PFSK-1 (cell line): ENCODE data around the gene ADGRG4.

Experiments used
- FOXP2 ChIP-seq: optimal IDR thresholded peaks from 2 replicates; pipeline ENCODE3; 2011; ENCODE audit warnings: borderline replicate concordance, control low read depth, inconsistent platforms; ENCODE audit not compliant: insufficient read depth; ENCODE audit errors: extremely low read length, extremely low read depth
- POLR2AphosphoS5 ChIP-seq: IDR thresholded peaks from 2 replicates; pipeline ENCODE4 v1.6.1; 2012; ENCODE audit warnings: low read depth, mild to moderate bottlenecking, control low read depth, low read length, moderate library complexity
- SIN3A ChIP-seq: IDR thresholded peaks from 2 replicates; pipeline ENCODE4 v1.6.1; 2012; ENCODE audit warnings: mild to moderate bottlenecking, low read length, moderate library complexity, borderline replicate concordance; ENCODE audit not compliant: insufficient read depth
- TAF1 ChIP-seq: IDR thresholded peaks from 2 replicates; pipeline ENCODE4 v1.6.1; 2012; ENCODE audit warnings: low read length, control low read depth, borderline replicate concordance; ENCODE audit not compliant: insufficient read depth
- TF ChIP-seq, protein P1 (sequence below), 2 experiments: IDR thresholded peaks; 2 replicates each; pipeline versions ENCODE4 v1.6.1 to v1.8.0; 2011 to 2012; ENCODE audit warnings: low read depth in 2 of 2, low read length in 2 of 2, control low read depth in 1 of 2, inconsistent platforms in 1 of 2, mild to moderate bottlenecking in 1 of 2, moderate library complexity in 1 of 2; ENCODE audit not compliant: insufficient read depth in 1 of 2

The ADGRG4 gene

DNA sequence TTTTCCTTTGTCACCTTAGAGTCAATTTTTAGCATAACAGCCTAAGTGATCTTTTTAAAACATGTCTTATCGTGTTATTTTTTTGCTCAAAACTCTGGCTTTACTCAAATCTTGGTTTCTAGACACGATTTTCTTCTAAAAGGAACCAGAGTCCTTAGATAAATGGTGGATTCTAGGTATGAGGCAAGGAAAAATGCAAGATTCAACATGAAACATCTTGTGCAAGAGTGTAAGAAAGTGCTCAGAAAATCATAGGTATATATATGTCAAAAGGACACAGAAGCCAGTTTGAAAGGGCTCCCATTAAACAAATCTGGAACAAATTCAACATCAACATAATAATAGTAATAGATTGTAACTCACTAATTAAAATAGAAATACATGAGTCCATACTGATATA lies 8.1 kb upstream of the ADGRG4 start:
- TF ChIP-seq FOXP2 = no peak
- TF ChIP-seq TAF1 = no peak
- no peak for TF ChIP-seq SIN3A
- no peak for TF ChIP-seq POLR2AphosphoS5
- TF ChIP-seq, protein P1, sequence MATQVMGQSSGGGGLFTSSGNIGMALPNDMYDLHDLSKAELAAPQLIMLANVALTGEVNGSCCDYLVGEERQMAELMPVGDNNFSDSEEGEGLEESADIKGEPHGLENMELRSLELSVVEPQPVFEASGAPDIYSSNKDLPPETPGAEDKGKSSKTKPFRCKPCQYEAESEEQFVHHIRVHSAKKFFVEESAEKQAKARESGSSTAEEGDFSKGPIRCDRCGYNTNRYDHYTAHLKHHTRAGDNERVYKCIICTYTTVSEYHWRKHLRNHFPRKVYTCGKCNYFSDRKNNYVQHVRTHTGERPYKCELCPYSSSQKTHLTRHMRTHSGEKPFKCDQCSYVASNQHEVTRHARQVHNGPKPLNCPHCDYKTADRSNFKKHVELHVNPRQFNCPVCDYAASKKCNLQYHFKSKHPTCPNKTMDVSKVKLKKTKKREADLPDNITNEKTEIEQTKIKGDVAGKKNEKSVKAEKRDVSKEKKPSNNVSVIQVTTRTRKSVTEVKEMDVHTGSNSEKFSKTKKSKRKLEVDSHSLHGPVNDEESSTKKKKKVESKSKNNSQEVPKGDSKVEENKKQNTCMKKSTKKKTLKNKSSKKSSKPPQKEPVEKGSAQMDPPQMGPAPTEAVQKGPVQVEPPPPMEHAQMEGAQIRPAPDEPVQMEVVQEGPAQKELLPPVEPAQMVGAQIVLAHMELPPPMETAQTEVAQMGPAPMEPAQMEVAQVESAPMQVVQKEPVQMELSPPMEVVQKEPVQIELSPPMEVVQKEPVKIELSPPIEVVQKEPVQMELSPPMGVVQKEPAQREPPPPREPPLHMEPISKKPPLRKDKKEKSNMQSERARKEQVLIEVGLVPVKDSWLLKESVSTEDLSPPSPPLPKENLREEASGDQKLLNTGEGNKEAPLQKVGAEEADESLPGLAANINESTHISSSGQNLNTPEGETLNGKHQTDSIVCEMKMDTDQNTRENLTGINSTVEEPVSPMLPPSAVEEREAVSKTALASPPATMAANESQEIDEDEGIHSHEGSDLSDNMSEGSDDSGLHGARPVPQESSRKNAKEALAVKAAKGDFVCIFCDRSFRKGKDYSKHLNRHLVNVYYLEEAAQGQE (IDR thresholded peaks at IDR 0.05; ENCODE audit: insufficient read depth in 1 of 2, low read depth in 2 of 2, low read length in 2 of 2) = no peak

DNA sequence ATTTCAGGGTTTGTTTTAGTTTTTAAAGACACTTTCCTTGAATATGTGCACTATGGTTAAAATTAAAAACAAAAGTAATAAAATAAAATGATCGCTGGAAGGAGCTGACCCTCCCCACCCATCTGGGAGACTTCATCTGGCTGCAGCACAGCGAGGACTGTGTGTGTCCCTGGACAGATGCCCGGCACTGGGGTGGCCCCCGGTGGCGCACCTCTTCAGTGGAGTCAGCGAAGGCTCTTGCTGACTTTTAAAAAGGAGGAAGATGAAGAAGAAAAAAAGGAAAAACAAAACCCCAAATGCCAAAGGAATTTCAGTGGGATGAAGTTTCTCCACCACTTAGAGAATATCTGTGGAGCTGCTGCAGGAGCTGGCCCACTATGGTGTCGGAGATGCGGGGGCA lies 5.4 kb upstream of the ADGRG4 start:
- TF ChIP-seq TAF1 (no peak), FOXP2 (no peak), POLR2AphosphoS5 (no peak), SIN3A (no peak)
- TF ChIP-seq, protein P1 (IDR thresholded peaks at IDR 0.05; ENCODE audit: insufficient read depth in 1 of 2, low read depth in 2 of 2, low read length in 2 of 2) = no peak

GRCh38 chrX:136303041-136303440 lies 2.3 kb downstream of the ADGRG4 start:
- TF ChIP-seq TAF1 (no peak), POLR2AphosphoS5 (no peak), SIN3A (no peak), FOXP2 (no peak)
- TF ChIP-seq, protein P1 (IDR thresholded peaks at IDR 0.05; ENCODE audit: insufficient read depth in 1 of 2, low read depth in 2 of 2, low read length in 2 of 2) = no peak

DNA sequence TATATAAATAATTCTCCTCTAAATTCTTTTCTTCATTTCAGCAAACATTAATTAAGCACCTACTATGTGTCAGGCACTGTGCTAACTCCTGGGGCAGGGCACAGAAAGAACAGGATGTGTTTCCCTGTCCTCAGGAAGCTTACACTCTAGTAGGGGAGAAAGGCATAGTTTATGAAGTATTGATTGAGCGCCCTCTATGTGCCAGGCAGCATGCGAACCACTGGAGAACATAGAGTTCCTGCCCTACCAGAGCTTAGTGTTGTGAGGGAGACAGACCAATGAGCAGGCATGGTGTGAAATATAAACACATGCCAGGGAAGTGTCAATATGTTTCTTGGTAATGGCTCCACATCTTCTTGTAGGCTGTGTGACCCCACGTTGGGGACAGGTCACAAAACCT lies 3.7 kb downstream of the ADGRG4 start:
- no peak for TF ChIP-seq SIN3A
- no peak for TF ChIP-seq TAF1
- TF ChIP-seq POLR2AphosphoS5 = no peak
- TF ChIP-seq, protein P1 (IDR thresholded peaks at IDR 0.05; ENCODE audit: insufficient read depth in 1 of 2, low read depth in 2 of 2, low read length in 2 of 2) = no peak
- no peak for TF ChIP-seq FOXP2

DNA sequence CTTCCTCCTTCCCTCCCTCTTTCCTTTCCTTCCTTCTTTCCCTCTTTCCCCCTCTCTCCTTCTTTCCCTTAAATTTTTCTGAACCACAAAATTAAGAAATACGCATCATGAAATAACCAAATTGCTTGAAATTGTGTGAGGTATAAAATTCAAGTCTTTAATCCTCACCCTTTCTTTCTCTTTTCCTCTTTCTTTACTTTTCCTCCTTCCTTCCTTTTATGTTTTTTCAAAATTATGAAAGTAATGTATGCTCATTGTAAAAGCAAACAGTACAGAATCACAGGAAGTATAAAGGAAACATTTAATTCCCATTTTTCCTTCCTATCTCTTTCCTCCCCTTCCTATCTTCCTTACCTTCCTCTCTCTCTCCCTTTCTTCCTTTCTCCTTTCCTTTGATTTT lies 5.4 kb downstream of the ADGRG4 start:
- TF ChIP-seq FOXP2 = no peak
- no peak for TF ChIP-seq SIN3A
- TF ChIP-seq, protein P1 (IDR thresholded peaks at IDR 0.05; ENCODE audit: insufficient read depth in 1 of 2, low read depth in 2 of 2, low read length in 2 of 2) = no peak
- no peak for TF ChIP-seq TAF1
- no peak for TF ChIP-seq POLR2AphosphoS5
